GM21529 (cell line): ENCODE data around the gene C11orf98.
"Not testable (repeated sequence)": the region's sequence is repeated elsewhere in the genome, so short reads cannot be mapped to it uniquely, and the experiment has no call there.

ENCODE experiments used
- ATAC-seq: cut with Tn5 transposase; IDR thresholded peaks from one replicate; pipeline ENCODE4 v1.9.1; 2021; ENCODE audit not compliant: unreplicated experiment

Gene C11orf98

DNA sequence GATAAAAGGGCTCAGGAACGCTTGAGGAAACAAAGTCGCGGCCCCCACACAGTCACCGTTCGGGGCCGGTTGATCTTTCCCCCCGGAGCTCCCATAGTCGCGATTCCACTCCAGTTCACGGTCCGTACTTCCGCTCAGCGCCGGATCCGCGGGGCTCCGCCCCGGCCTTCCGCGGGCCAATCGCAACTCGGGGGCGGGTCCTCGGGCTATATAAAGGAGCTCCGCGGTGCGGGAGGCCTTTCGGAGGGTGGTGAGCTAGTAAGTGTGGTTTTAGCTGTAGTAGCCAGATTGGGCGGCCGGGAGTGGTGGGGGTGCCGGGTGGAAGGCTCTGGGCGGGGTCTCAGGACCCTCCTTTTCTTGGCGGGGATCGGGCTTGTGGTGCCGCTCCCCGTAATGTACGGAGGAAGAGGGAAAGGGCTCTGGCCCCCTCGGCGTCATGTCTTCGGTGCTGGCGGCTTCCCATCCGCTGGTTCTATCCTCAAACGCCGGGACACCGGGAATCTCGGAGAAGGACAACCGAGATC, at the start of gene C11orf98, which contains the start of gene CSKMT:
TSS of gene C11orf98 (minus strand) at position 136 of the 524 bp plus-strand sequence. CDS start at position 95, 41 bp downstream.
TSS of gene CSKMT (plus strand) at position 238 of the 524 bp plus-strand sequence. CDS start 568 bp downstream, outside the sequence.
- ATAC-seq: peak; percentile 75

GRCh38 chr11:62713343-62713742, 48.3 kb upstream of the C11orf98 start:
- no peak for ATAC-seq

- no peak for ATAC-seq
Observed at GRCh38 chr11:62712861-62713260, 47.9 kb upstream of the C11orf98 start.

DNA sequence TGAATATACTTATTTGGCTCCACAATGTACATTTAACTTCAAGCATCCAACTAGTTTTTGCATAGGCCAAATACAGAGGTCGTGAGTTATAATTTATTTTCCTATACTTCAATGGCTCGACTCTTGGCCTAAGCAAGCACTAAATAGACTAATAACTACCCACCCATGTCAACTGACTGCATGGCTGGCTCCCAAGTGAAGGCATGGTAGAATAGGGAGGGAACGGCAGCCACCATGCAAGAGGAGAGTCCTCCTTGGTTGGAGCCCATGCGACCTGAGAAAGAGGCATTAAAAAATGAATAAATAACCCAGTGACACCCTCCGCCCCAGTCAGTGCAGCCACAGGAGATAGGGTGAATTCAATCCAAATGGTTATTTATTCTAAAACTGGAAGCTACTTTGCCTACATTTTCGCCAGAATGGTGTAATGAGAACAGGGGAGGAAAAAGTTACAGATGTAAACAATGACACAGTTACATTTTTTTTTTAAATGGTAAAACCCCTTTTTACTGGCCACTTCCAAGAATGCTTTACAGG, 47.3 kb upstream of the C11orf98 start:
- no peak for ATAC-seq

DNA sequence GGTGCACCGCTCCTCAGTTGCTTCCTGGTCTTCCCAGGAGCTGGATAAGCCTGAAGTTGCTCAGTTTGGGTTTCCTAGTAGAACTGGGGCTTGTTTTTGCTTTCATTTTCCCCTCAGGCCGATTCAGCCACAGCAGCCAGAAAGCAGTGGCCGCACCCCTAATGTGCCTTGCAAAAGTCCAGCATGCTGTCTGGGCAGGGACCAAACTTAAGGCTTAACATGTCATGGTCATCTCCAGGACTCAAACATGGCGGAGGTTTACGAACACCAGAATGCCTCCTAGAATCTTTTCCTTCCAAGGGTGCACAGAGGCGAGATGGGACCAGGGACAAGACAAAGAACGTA, 45.0 kb upstream of the C11orf98 start:
- peak; percentile 6 for ATAC-seq

GRCh38 chr11:62709247-62710000, 44.4 kb upstream of the C11orf98 start:
- peak; percentile 70 for ATAC-seq

DNA sequence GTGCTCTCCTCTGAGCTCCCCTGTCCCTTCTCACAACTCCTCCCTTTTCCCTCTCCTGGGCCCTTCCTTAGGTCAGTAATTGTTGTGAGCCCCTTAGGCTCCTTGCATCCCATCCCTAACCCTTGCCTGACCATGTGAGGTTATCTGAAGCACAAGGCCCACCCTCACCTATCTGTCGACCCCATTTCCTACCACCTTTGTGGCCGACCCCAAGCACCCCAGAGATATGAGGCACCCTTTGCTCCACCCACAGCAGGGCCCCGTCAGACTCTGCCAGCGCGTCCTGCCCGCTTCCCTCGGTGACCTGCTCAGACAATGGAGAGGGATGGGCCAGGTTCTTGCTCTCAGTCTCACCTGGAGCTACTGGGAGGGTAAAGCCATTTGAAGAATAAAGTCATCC, 43.8 kb upstream of the C11orf98 start:
- no peak for ATAC-seq

- no peak for ATAC-seq
Observed at GRCh38 chr11:62708392-62708791, 43.4 kb upstream of the C11orf98 start.

DNA sequence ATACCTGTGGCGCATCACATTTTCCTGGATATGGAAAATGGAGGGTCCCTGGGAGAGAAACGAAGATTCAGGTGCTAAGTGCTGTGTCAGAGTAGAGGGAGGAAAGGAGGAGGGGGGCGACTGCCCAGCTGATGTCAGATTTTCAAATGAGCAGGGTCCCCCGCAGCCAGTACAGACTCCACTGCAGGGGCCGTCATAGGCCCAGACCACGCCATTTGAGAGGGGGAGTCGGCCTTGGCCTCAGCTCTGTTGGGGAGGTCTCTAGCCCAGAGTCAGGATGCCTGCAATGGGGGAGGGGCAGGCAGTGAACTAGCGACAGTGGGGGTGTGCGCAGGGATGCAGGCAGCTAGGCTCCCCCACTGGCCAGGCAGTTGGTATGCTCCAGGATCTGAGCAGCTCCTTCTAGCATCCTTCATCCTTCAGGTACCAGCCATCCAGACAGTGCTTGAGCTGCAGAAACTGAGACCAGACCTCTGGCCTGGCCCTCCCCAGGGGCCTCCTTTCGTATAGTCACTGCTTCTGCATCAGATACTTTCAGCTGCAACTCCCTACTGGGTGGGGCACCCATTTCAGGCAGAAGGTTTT, 42.4 kb upstream of the C11orf98 start, which contains the start of the genes BSCL2 and GNG3:
TSS of gene BSCL2 (minus strand) at position 148 of the 585 bp plus-strand sequence. CDS start 229 bp downstream, outside the sequence.
TSS of gene GNG3 (plus strand) at position 400 of the 585 bp plus-strand sequence. CDS start 620 bp downstream, outside the sequence.
- no peak for ATAC-seq

DNA sequence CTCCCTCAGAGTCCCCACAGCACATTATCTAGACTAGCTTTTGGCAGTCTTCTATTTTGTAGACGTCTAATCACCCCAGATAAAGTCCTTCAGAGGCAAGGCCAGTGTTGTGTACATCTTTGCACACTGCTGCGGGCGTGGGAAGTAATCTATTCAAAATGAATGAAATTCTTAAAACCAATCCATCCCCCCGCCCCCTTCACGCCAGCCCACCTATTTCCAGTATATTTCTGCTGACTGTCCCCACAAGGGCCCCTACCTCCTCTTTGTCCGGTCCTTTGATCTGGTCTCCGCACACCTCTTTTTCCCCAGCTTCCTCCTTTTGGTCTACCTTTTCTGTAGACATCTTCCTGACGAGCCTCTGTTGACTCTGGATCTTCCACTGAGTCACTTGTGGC, 41.8 kb upstream of the C11orf98 start:
- no peak for ATAC-seq

DNA sequence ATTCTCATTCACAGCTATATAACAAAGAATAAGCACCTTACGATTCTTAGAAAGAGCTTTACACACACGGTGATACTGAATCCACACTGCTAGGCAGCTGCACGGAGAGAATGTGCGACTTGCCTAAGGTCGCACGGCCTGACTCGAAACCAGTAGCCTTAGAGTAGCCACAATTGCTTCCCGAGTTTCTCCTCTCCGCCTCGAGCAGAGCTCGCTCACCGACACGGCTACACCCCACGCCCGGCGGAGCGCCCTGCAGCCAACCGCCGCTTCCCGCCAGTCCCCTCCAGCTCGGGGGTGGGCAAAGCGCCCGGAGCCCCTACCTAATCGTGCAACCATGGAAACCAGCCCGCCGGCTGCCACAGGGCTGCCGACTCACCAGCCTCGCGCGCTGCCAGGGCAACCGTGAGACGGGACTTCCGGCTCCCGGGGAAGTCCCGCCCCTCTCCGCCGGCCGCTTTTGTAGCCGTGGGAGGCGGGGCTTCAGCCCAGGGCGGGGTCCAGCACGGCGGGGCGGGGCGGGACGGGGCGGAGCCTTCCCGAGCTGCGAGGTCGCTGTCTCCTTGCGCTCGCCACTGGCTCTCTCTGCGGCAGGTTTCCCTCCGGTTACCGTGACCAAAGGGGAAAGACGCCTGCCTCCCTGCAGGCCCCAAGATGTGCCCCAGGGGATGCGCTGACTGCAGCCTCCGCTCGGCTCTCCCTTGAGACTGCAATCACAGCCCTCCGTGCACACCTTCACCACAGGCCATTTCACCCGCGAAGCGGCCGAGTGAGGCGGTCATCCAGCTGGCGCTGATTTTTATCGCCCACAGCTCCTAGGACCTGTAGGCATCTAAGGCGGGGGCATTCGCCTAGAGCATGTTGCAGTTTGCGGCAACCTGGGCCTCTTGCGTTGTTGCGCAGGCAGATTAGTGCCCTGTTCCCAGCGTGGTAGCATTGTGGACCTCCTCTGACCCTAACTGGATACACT, 41.2 kb upstream of the C11orf98 start:
- ATAC-seq: peak; percentile 60

DNA sequence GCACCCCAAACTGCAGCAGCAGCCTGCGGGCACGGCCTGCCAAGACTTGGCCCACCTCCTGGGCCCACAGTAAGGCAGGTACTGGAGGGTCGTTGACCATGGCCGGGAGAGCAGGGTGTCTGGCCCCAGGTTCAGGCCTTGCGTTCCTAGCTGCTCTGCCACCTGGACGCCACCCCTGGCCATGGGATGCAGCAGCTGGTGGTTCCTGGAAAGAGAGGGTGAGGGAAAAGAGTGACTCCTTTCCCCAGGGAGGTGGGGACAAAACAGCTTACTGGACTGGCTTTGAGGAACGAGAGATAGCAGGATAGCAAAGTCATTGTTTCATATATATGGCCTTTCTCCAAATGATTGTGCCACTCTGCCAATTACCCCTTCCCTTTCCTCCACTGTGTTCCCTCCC, 40.4 kb upstream of the C11orf98 start:
- no peak for ATAC-seq

DNA sequence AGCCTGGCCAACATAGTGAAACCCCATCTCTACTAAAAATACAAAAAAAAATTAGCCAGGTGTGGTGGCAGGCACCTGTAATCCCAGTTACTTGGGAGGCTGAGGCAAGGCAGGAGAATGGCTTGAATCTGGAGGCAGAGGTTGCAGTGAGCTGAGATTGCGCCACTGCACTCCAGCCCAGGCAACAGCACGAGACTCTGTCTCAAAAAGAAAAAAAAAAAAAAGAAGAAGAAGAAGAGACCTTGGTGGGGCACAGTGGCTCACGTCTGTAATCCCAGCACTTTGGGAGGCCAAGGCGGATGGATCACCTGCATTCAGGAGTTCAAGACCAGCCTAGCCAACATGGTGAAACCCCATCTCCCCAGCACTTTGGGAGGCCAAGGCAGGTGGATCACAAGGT, 38.9 kb upstream of the C11orf98 start:
- ATAC-seq: not testable (repeated sequence)

- no peak for ATAC-seq
Observed at GRCh38 chr11:62702246-62702645, 37.2 kb upstream of the C11orf98 start.

DNA sequence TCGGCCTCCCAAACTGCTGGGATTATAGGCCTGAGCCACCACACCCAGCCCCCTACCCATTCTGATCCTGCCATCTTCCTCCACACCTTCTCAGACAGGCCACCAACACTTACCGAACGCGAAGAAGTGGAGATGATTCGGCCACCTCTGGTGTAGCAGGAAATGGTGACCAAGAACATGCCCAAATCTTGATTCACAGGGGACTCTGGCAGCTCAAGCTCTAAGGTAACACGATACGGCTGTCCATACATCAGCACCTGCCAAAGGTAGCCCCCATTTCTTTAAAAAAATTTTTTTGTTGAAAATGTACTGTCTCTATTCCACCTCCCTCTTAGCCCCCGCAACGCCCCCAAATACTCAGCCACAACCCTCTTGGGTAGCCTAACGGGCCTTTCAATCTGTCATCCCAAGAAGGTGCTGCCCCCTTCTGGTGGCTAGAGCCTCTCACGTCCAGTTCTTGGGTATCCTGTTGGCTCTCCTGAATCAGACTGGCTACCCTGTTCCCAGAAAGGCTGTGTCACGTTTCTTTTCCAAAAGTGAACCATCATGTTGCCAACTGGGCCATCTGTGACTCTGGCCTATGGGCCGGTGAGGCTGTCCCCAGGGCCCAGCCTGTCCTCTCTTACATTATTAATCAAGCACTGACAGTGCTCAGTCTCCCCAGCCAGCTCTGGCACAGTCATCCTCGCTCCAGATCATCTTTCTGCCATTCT, 29.6 kb upstream of the C11orf98 start:
- no peak for ATAC-seq

- not testable (repeated sequence) for ATAC-seq
Observed at GRCh38 chr11:62693624-62694023, 28.6 kb upstream of the C11orf98 start.

DNA sequence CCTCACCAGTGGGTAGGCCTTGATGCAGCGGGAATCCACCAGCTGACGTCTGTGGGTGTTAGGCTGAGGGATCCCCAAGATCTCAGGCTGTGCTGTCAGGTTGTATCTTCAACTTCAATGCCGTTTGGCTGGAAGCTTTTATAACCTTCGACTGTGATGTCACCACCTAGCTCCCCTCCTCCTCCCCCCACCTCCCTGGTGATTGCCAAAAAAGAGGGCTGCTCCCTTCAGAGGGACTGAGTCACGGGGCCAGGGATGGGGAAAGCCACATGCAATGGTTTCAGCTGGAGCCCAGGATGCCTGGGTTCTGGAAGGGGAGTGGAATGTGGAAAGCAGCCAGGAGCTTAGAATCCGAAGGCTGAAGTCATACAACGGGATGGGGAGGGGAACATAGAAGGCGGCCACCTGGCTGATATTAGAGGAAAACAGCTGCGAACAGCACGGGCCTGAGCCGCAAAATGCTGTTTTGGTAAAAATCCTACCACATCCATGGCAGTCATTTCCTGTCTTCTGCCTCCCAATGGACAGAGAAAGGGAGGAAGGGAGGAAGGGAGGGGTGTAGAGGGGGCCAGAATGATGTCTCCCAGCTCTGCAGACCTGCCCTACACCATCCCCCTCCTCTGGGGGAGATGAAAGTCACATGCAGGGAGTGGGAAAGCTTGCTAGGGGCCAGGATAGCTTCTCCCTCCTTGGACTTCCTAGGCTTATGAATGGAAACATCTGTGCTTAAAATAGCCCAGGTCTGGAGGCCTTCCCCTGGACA, 24.6 kb upstream of the C11orf98 start, which contains the start of gene LRRN4CL:
TSS of gene LRRN4CL (minus strand) at position 110 of the 763 bp plus-strand sequence. CDS start 1,022 bp downstream, outside the sequence.
- no peak for ATAC-seq

- no peak for ATAC-seq
Observed at GRCh38 chr11:62688491-62688890, 23.5 kb upstream of the C11orf98 start.
